ENCODE data around the gene SLC47A2.
"Not testable (repeated sequence)": the region's sequence is repeated elsewhere in the genome, so short reads cannot be mapped to it uniquely, and the experiment has no call there.

The SLC47A2 gene, protein sequence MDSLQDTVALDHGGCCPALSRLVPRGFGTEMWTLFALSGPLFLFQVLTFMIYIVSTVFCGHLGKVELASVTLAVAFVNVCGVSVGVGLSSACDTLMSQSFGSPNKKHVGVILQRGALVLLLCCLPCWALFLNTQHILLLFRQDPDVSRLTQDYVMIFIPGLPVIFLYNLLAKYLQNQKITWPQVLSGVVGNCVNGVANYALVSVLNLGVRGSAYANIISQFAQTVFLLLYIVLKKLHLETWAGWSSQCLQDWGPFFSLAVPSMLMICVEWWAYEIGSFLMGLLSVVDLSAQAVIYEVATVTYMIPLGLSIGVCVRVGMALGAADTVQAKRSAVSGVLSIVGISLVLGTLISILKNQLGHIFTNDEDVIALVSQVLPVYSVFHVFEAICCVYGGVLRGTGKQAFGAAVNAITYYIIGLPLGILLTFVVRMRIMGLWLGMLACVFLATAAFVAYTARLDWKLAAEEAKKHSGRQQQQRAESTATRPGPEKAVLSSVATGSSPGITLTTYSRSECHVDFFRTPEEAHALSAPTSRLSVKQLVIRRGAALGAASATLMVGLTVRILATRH

GRCh38 chr17:19716108-19717030, at the start of gene SLC47A2:
SLC47A2 (minus strand) TSS chr17:19716584; CDS start chr17:19716555, 29 bp downstream.
- DNase-seq, result no peak

DNA sequence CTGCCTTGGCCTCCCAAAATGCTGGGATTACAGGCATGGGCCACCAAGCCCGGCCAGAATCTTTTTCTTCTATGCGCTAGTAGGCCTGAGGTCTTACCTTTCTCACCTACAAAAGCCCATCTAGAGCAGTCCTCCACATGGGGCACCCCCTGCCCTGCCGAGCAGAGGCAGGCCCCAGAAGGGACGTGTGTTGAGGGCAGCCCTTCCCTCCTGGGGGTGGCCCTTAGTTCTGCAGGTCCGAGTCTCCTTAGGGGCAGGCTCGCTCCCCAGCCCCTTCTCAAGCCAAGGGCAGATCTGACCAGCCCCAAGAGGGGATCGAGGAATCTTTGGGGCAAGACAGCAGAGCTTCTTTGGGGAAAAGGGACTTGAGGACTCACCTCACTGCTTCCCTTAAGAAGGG, 49.6 kb upstream of the SLC47A2 start:
- DNase-seq, result no peak

DNA sequence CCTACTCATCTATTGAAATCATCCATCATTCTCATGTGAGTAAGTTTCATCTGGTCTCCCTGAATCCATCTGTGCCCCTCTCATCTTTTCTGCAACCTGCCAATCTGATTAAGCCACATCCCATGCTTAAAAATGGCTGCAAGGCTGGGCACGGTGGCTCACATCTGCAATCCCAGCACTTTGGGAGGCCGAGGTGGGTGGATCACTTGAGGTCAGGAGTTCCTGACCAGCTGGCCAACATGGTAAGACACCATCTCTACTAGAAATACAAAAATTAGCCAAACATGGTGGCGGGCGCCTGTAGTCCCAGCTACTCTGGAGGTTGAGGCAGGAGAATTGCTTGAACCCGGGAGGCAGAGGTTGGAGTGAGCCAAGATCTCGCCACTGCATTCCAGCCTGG, 47.6 kb upstream of the SLC47A2 start:
- not testable (repeated sequence) for DNase-seq

DNA sequence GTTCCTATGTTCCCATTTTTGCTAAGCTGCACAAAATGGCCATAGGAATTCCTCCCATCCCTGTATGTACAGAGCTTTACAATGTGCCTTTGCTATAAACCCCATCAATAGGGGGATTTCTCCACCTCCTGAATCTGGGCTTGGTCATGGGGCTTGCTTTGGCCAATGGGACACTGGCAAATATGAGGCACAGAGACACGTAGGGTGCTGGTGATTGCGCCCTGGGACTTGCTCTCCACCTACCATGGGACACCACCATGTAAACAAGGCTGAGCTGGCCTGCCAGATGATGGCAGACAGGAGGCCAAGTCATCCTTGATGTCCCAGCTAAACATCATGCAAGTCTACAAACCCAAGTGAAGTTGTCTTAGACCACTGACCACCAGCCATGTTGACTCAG, 47.0 kb upstream of the SLC47A2 start:
- no peak for DNase-seq

GRCh38 chr17:19762515-19762961, 46.2 kb upstream of the SLC47A2 start:
- peak; percentile 10 to 47 for DNase-seq

GRCh38 chr17:19760746-19761145, 44.4 kb upstream of the SLC47A2 start:
- no peak for DNase-seq

- no peak for DNase-seq
Measured at GRCh38 chr17:19759568-19760549, 43.5 kb upstream of the SLC47A2 start.

DNA sequence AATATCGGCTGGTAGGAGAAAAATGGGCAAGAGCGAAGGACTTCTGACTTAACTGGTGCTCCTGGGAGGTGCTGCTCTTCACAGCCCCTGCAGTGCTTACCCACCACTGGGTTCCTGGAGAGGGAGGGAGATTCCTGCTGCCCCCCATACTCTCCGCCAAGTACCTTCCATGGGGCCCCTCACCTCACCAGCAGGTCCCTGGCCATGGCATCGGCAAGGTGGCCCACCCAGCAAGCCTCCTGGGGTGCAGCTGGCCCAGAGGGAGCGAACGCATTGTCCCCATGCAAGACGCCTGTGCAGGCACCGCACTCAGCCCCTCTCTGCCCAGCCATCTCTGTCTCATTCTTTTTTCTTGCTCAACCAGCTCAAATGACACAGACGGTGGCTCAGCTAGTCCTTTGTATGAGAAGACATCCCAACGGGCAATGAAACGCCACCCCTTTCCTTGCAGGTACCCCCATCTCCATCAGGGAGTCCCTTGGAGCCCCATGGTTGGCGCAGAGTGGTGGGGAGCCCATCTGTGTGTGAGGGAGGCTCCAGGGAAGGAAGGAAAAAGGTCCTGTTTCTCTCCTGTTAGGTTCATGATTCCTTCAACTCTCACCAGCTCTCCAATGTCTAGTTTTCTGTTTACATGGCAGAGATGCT, 41.3 kb upstream of the SLC47A2 start:
- no peak for DNase-seq

DNA sequence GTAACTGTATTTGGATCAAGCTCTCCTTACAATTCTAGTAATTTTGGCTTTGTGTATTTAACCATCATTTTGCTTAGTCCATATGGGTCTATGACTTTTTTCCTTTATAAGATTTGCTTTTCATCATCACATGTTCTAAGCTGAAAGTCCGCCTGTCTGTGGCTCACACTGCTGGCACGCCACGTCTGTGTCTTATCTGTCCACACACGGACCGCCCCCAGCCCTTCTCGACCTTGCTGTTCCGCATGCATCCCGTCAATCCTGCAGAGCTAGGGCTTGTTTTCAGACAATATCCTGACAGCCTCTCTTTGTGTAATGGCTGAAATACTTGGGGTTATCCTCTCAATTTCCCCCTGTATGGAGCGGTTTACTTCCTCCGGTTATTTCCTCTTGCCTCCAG, 40.2 kb upstream of the SLC47A2 start:
- no peak for DNase-seq

- no peak for DNase-seq
Measured at GRCh38 chr17:19755821-19756510, 39.6 kb upstream of the SLC47A2 start.

GRCh38 chr17:19755392-19755791, 39.0 kb upstream of the SLC47A2 start:
- no peak for DNase-seq

GRCh38 chr17:19753661-19754463, 37.5 kb upstream of the SLC47A2 start:
- no peak for DNase-seq

GRCh38 chr17:19753051-19753509, 36.7 kb upstream of the SLC47A2 start:
- DNase-seq, result no peak

DNA sequence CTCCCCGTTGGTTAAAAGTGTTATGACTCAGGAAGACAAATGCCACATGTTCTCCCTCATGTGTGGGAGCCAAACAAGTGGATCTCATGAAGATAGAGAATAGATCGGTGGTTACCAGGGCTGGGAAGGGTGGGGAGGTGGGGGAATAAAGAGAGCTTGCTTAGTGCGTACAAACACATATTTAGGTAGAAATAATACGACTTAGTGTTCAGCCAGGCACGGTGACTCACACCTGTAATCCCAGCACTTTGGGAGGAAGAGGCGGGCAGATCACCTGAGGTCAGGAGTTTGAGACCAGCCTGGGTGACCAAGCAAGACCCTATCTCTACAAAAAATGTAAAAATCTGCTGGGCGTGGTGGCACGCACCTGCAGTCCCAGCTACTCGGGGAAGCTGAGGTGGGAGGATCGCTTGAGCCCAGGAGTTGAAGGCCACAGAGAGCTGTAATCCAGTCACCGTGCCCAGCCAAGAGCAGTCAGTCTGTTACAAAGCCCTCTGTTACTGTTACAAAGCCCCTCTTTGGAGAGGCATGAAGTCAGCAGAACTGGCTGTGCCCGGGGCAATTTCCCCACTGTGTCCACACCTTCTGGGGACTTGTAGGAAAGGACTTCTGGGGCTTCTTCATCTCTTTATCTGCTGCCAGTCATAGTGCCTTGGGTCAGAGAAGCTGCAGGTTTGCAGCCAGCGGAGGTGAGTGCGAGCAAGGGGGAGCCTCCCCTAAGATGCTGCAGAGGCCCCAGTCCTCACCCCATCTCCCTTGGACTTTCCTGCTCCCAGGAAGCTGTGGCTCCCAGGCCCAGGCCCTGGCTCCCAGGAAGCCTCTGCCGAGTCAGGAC, 36.0 kb upstream of the SLC47A2 start:
- no peak for DNase-seq

DNA sequence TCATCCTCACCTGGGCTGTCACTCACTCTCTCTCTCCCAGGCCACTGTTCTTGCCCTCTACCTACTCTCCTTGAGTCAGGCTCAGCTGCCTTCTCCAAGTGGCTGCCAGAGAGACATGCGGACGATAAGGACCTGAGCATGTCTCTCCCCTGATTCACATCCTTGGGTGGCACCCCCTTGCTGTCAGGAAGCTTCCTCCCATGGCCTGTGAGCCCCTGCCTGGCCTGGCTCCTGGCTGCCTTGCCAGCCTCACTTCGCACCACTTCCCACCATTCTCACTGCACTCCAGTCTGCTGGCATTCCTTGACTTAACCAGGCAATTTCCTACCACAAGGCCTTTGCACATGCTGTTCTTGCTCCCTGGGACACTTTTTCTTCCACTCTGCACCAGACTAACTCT, 34.5 kb upstream of the SLC47A2 start:
- DNase-seq, result no peak

GRCh38 chr17:19750020-19750572, 33.7 kb upstream of the SLC47A2 start:
- DNase-seq, result no peak

GRCh38 chr17:19748807-19749193, 32.4 kb upstream of the SLC47A2 start:
- DNase-seq, result no peak
